Stomach (tissue), 9 donors: ENCODE data around the gene METRN. TPM values are rescaled to one million over a fixed set of nuclear protein-coding genes. Genes with fewer than 3 reads are reported as not detected.

Experiments
- DNase-seq, 2 donors: peaks; one replicate each; pipeline versions ENCODE4 v3.0.0 to v3.0.0-alpha.2; 2013 to 2019
- H3K27ac ChIP-seq, 5 donors: fragments of 200-600 bp in 4 of 5; sonication (generic) in 4 of 5; one replicate each; pipeline ENCODE4 v1.5.1; 2013 to 2019; ENCODE audit warnings: mild to moderate bottlenecking in 1 of 5, moderate library complexity in 1 of 5
- H3K27me3 ChIP-seq, 3 donors: fragments of 200-600 bp; sonication (generic); one replicate each; pipeline ENCODE4 v1.5.1; 2017 to 2019; ENCODE audit warnings: mixed run types in 1 of 3
- H3K36me3 ChIP-seq, 4 donors: fragments of 200-600 bp; sonication (generic); 1 replicate in 3 of 4; 2 replicates in 1 of 4; pipeline ENCODE4 v1.5.1; 2016 to 2019
- H3K4me1 ChIP-seq, 4 donors: fragments of 200-600 bp; sonication (generic); one replicate each; pipeline ENCODE4 v1.5.1; 2016 to 2019
- H3K4me3 ChIP-seq, 4 donors: fragments of 200-600 bp; sonication (generic) in 3 of 4; one replicate each; pipeline ENCODE4 v1.5.1; 2016 to 2019; ENCODE audit warnings: mild to moderate bottlenecking in 1 of 4
- H3K9me3 ChIP-seq, 4 donors: fragments of 200-600 bp; sonication (generic); one replicate each; pipeline ENCODE4 v1.5.1; 2016 to 2019
- CTCF ChIP-seq, 7 experiments: fragments of 450-650 bp in 4 of 7; fragments of 200-600 bp in 3 of 7; sonication (generic) in 3 of 7; IDR thresholded peaks; one replicate each; pipeline ENCODE4 v1.5.1; 2016 to 2019; ENCODE audit warnings: antibody characterized with exemption in 7 of 7, control low read depth in 2 of 7, mild to moderate bottlenecking in 1 of 7
- EP300 ChIP-seq: sonication (generic); formaldehyde crosslinking; IDR thresholded peaks from one replicate; pipeline ENCODE4 v1.6.1; 2017; ENCODE audit warnings: antibody characterized with exemption
- POLR2A ChIP-seq, 4 donors: fragments of 450-650 bp; IDR thresholded peaks; one replicate each; pipeline ENCODE4 v1.6.1; 2016; ENCODE audit warnings: antibody characterized with exemption in 4 of 4, control low read depth in 2 of 4, mild to moderate bottlenecking in 1 of 4, moderate library complexity in 1 of 4
- POLR2AphosphoS5 ChIP-seq, 3 donors: sonication (generic); formaldehyde crosslinking; IDR thresholded peaks; one replicate each; pipeline ENCODE4 v1.6.1; 2016; ENCODE audit warnings: antibody characterized with exemption in 3 of 3
- WGBS, 5 donors: extraction: QIAGEN DNeasy Blood & Tissue Kit in 3 of 5; methylation state at CpG; one replicate each; pipeline versions ENCODE4 v1.1.5 to v1.1.7; 2013 to 2018; 5-methylcytosine and 5-hydroxymethylcytosine counted together
- intact Hi-C: fragments of 100-400 bp; cut with DNase I; formaldehyde crosslinking; loops from one replicate; pipeline ENCODE4 v1.15.1; 2023; ENCODE audit warnings: low total_unique reads
- polyA plus RNA-seq, 3 donors: library from polyadenylated mRNA; stranded (reverse); fragments of 200-250 nt; gene quantifications; one replicate each; pipeline ENCODE4 v1.2.3, GENCODE V29; 2013
- total RNA-seq, 5 donors: library from RNA; depleted of rRNA; stranded (reverse); fragments of >200 nt; gene quantifications; one replicate each; pipeline versions ENCODE4 v1.1.0 to v1.2.3, GENCODE V29; 2014 to 2016
- donor health status: healthy with polysubstance abuse.
- donor health status: Bipolar disorder and iron deficiency.
- donor health status: healthy.

METRN gene
- total and polyA plus RNA-seq, 8 donors: 7.1 to 79.7 (median 34.4) TPM

GRCh38 chr16:672371-672770 is 42.5 kb upstream of the METRN start:
- H3K36me3 ChIP-seq: peaks cover 44 to 53% (median 52%) of the 10 kb centered on the region in 4 donors
- no peak overlapping the region for H3K27ac ChIP-seq
- H3K4me1 ChIP-seq: peaks cover 39 to 61% (median 52%) of the 10 kb centered on the region in 4 donors
- H3K4me3 ChIP-seq: no peak overlapping the region
- DNase-seq: no peak
- TF ChIP-seq EP300 (no peak), CTCF (IDR thresholded peaks at IDR 0.05) (no peak), POLR2AphosphoS5 (IDR thresholded peaks at IDR 0.05) (no peak), POLR2A (IDR thresholded peaks at IDR 0.05) (no peak)
- WGBS, 5 donors: 83 to 92% (median 90%) methylated on average over 6 to 19 of the region's 19 CpGs
- intact Hi-C loops: no loop called here
- peaks cover 0 to 18% (median 0%) of the 10 kb centered on the region in 3 donors for H3K27me3 ChIP-seq
- H3K9me3 ChIP-seq: no peaks in the 10 kb centered on the region

DNA sequence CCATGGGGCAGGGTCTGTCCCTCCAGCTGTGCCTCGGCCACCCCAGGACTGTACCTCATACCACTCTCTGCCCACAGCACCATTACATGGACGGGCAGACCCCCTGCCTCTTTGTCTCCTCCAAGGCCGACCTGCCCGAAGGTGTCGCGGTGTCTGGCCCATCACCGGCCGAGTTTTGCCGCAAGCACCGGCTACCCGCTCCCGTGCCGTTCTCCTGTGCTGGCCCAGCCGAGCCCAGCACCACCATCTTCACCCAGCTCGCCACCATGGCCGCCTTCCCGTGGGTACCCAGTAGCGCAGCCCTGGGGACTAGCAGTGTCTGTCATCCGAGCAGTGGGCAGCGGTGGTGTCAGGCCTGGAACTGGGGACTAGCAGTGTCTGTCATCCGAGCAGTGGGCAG is 42.1 kb upstream of the METRN start:
- peaks cover 44 to 53% (median 52%) of the 10 kb centered on the region in 4 donors for H3K36me3 ChIP-seq
- intact Hi-C loops: no loop called here
- no peak overlapping the region for H3K27ac ChIP-seq
- TF ChIP-seq CTCF (IDR thresholded peaks at IDR 0.05) (no peak), EP300 (no peak), POLR2AphosphoS5 (IDR thresholded peaks at IDR 0.05) (no peak), POLR2A (IDR thresholded peaks at IDR 0.05) (no peak)
- peaks cover 35 to 60% (median 52%) of the 10 kb centered on the region in 4 donors for H3K4me1 ChIP-seq
- H3K4me3 ChIP-seq: no peak overlapping the region
- no peaks in the 10 kb centered on the region for H3K9me3 ChIP-seq
- WGBS, 5 donors: 92 to 95% (median 94%) methylated on average over 9 to 21 of the region's 21 CpGs
- no peak for DNase-seq
- peaks cover 0 to 18% (median 0%) of the 10 kb centered on the region in 3 donors for H3K27me3 ChIP-seq

- no peak for DNase-seq
- peaks cover 0 to 18% (median 0%) of the 10 kb centered on the region in 3 donors for H3K27me3 ChIP-seq
- TF ChIP-seq CTCF (IDR thresholded peaks at IDR 0.05) (no peak), POLR2A (IDR thresholded peaks at IDR 0.05) (no peak), POLR2AphosphoS5 (IDR thresholded peaks at IDR 0.05) (no peak), EP300 (no peak)
- 87 to 94% (median 89%) methylated on average over 8 to 18 of the region's 18 CpGs for WGBS, 5 donors
- H3K36me3 ChIP-seq: peaks cover 44 to 53% (median 52%) of the 10 kb centered on the region in 4 donors
- no peak overlapping the region for H3K27ac ChIP-seq
- H3K9me3 ChIP-seq: no peaks in the 10 kb centered on the region
- no peak overlapping the region for H3K4me3 ChIP-seq
- intact Hi-C loops: no loop called here
- H3K4me1 ChIP-seq: peaks cover 32 to 57% (median 49%) of the 10 kb centered on the region in 4 donors
These were observed 41.4 kb upstream of the METRN start for GRCh38 chr16:673399-673991.

DNA sequence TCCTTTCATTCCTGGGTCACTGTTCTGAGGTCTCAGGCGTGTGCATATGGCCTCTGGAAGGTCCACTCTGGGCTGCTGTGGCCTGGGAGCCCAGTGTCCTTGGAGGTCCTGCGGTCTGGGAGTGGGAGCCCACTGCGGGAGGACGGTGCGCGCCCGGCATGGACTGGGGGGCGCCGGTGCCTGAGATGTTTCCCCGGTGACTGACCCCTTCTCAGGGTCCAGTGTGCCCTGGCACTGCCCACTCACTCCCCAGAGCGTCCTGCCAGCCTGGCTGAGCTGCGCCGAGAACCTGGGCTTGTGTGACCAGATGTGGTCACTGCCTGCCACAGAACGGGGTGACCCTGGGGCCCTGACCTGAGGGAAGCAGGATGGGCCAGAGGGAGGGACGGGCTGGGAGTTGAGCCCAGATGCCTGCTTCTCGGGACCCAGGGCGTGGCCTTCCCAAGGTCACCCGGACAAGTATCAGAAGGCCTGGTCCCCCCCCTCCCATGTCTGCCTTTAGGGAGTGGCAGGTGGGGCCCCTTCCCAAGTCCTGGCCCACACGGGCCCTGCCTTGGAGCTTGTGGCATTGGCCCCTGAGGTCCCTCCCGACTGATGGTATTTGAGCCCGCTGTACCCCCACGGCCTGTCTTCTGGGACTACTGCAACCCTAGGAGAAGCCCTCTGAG is 40.6 kb upstream of the METRN start:
- peaks cover 44 to 51% (median 50%) of the 10 kb centered on the region in 4 donors for H3K36me3 ChIP-seq
- 68 to 80% (median 73%) methylated on average over 22 of the region's 22 CpGs for WGBS, 5 donors
- no peak for TF ChIP-seq EP300
- no peak for TF ChIP-seq POLR2A (IDR thresholded peaks at IDR 0.05)
- no peak for TF ChIP-seq POLR2AphosphoS5 (IDR thresholded peaks at IDR 0.05)
- no peak for TF ChIP-seq CTCF (IDR thresholded peaks at IDR 0.05)
- H3K4me1 ChIP-seq: peaks cover 24 to 56% (median 49%) of the 10 kb centered on the region in 4 donors
- intact Hi-C loops: no loop called here
- DNase-seq: no peak
- H3K27ac ChIP-seq: no peak overlapping the region
- no peaks in the 10 kb centered on the region for H3K9me3 ChIP-seq
- peak overlapping the region in 1 of 4 donors; percentile 45 for H3K4me3 ChIP-seq
- peaks cover 0 to 18% (median 0%) of the 10 kb centered on the region in 3 donors for H3K27me3 ChIP-seq
